GM12892 (cell line): ENCODE measurements around the gene ARHGEF26.

Experiments used
- POLR2A ChIP-seq: IDR thresholded peaks from 2 replicates; pipeline ENCODE4 v1.6.1; 2011; ENCODE audit warnings: low read depth, low read length, control low read depth
- POLR2AphosphoS5 ChIP-seq: IDR thresholded peaks from 2 replicates; pipeline ENCODE4 v1.6.1; 2011; ENCODE audit warnings: low read depth, low read length, control low read depth
- TAF1 ChIP-seq: IDR thresholded peaks from 2 replicates; pipeline ENCODE4 v1.6.1; 2011; ENCODE audit warnings: low read depth, mild to moderate bottlenecking, control low read depth, low read length, borderline replicate concordance

DNA sequence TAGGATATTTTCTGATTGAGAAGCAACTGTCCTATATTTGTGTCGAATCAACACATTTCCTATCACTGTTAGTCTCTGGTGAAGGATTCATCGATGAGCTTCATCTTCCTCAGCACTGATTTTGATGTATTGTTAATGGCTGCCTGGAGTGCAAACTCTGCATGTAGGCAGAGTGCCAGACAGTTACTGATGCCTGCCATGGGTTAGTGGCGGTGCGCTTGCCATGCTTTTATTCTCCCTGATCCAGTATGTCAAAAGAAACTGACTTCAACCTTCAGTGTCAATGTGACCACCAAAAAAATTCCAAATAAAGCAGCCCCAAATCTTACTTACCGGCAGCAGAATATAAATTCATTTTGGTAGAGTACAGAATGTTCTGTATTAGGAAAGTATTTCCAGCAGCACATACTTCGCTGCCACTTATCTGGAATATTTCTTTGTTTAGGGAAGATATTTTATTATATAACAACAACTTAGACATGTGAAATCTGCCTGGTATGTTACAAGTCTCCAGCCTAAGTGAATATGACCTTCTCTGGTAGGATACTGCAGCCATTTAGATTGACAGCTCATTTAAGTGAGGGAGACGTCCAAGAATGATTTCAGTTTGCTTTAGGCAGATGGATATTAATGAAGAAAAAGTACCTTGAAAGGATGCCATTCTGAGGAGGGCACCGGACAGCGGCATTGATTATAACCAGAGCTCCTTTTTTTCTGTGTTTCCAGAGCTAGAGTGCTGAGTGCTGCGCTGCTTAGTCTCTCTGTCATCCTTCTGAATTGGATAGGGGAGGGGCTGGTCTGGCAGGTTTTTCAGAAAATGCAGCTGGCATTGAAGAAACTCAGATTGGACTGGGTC is 59.9 kb downstream of the ARHGEF26 start:
- TF ChIP-seq POLR2A (no peak), TAF1 (no peak), POLR2AphosphoS5 (no peak)
